Effector memory CD4-positive, alpha-beta T cell (primary cell): ENCODE data around the gene ECE1.

Source experiments
- DNase-seq, 3 donors: peaks; one replicate each; pipeline ENCODE4 v3.0.0-alpha.2; 2020
- H3K27ac ChIP-seq: 2 replicates; pipeline ENCODE4 v1.7.0; 2013; ENCODE audit warnings: mild to moderate bottlenecking, low read length, moderate library complexity; ENCODE audit not compliant: insufficient read depth, poor library complexity, severe bottlenecking
- H3K27me3 ChIP-seq: replicated peaks from 2 replicates; pipeline ENCODE4 v1.7.0; 2013; ENCODE audit warnings: mild to moderate bottlenecking, low read length; ENCODE audit not compliant: insufficient read depth, control insufficient read depth, poor library complexity, severe bottlenecking
- H3K36me3 ChIP-seq: 2 replicates; pipeline ENCODE4 v1.7.0; 2013; ENCODE audit warnings: mild to moderate bottlenecking, low read length, moderate library complexity; ENCODE audit not compliant: control insufficient read depth, insufficient read depth
- H3K4me1 ChIP-seq: 2 replicates; pipeline ENCODE4 v1.7.0; 2013; ENCODE audit warnings: low read length, mild to moderate bottlenecking; ENCODE audit not compliant: control insufficient read depth, insufficient read depth, poor library complexity, severe bottlenecking
- H3K4me3 ChIP-seq: 2 replicates; pipeline ENCODE4 v1.7.0; 2013; ENCODE audit warnings: low read length, low read depth, mild to moderate bottlenecking; ENCODE audit not compliant: insufficient read depth, poor library complexity, severe bottlenecking
- H3K9me3 ChIP-seq: 2 replicates; pipeline ENCODE4 v1.7.0; 2013; ENCODE audit warnings: mild to moderate bottlenecking, low read length, moderate library complexity; ENCODE audit not compliant: control insufficient read depth

The ECE1 gene

GRCh38 chr1:21308330-21308729 is 18.1 kb upstream of the ECE1 start:
- no peak for DNase-seq
- H3K27ac ChIP-seq: peak overlapping the region; percentile 2
- H3K27me3 ChIP-seq: no peaks in the 10 kb centered on the region
- H3K36me3 ChIP-seq: no peaks in the 10 kb centered on the region
- H3K4me1 ChIP-seq: peaks cover 17% of the 10 kb centered on the region
- no peak overlapping the region for H3K4me3 ChIP-seq
- no peaks in the 10 kb centered on the region for H3K9me3 ChIP-seq

GRCh38 chr1:21307663-21308305 is 17.5 kb upstream of the ECE1 start:
- no peaks in the 10 kb centered on the region for H3K9me3 ChIP-seq
- no peaks in the 10 kb centered on the region for H3K36me3 ChIP-seq
- DNase-seq: no peak

GRCh38 chr1:21307210-21307609 is 16.9 kb upstream of the ECE1 start:
- Histone ChIP-seq H3K27me3 (no peaks in the 10 kb centered on the region), H3K4me3 (no peak overlapping the region), H3K27ac (no peak overlapping the region), H3K4me1 (peaks cover 27% of the 10 kb centered on the region), H3K36me3 (no peaks in the 10 kb centered on the region), H3K9me3 (no peaks in the 10 kb centered on the region)
- no peak for DNase-seq

More at GRCh38 chr1:21307663-21308305, 17.5 kb upstream of the ECE1 start:
- peak overlapping the region; percentile 2 for H3K27ac ChIP-seq
- peaks cover 23% of the 10 kb centered on the region for H3K4me1 ChIP-seq
- no peaks in the 10 kb centered on the region for H3K27me3 ChIP-seq
- no peak overlapping the region for H3K4me3 ChIP-seq

- no peaks in the 10 kb centered on the region for H3K27me3 ChIP-seq
- no peak overlapping the region for H3K27ac ChIP-seq
- H3K4me3 ChIP-seq: no peak overlapping the region
- H3K4me1 ChIP-seq: peaks cover 27% of the 10 kb centered on the region
- DNase-seq: no peak
- no peaks in the 10 kb centered on the region for H3K36me3 ChIP-seq
- H3K9me3 ChIP-seq: no peaks in the 10 kb centered on the region
These were observed 15.6 kb upstream of the ECE1 start for GRCh38 chr1:21305900-21306189.

GRCh38 chr1:21305155-21305899 is 15.1 kb upstream of the ECE1 start:
- Histone ChIP-seq H3K4me3 (no peak overlapping the region), H3K27ac (no peak overlapping the region), H3K9me3 (no peaks in the 10 kb centered on the region), H3K4me1 (peaks cover 24% of the 10 kb centered on the region), H3K27me3 (no peaks in the 10 kb centered on the region), H3K36me3 (no peaks in the 10 kb centered on the region)
- DNase-seq: no peak

GRCh38 chr1:21304488-21304887 is 14.2 kb upstream of the ECE1 start:
- no peak overlapping the region for H3K4me3 ChIP-seq
- H3K27ac ChIP-seq: no peak overlapping the region
- H3K4me1 ChIP-seq: peaks cover 32% of the 10 kb centered on the region
- no peaks in the 10 kb centered on the region for H3K27me3 ChIP-seq
- DNase-seq: no peak
- H3K9me3 ChIP-seq: no peaks in the 10 kb centered on the region
- no peaks in the 10 kb centered on the region for H3K36me3 ChIP-seq

GRCh38 chr1:21302747-21303715 is 12.8 kb upstream of the ECE1 start:
- Histone ChIP-seq H3K4me3 (no peak overlapping the region), H3K4me1 (peaks cover 36% of the 10 kb centered on the region), H3K27ac (no peak overlapping the region), H3K27me3 (no peaks in the 10 kb centered on the region), H3K36me3 (no peaks in the 10 kb centered on the region), H3K9me3 (no peaks in the 10 kb centered on the region)
- no peak for DNase-seq

- Histone ChIP-seq H3K27me3 (no peaks in the 10 kb centered on the region), H3K9me3 (no peaks in the 10 kb centered on the region), H3K4me1 (peaks cover 40% of the 10 kb centered on the region), H3K4me3 (no peak overlapping the region), H3K27ac (no peak overlapping the region), H3K36me3 (no peaks in the 10 kb centered on the region)
- no peak for DNase-seq
These were observed 11.7 kb upstream of the ECE1 start for GRCh38 chr1:21301794-21302440.

- H3K36me3 ChIP-seq: no peaks in the 10 kb centered on the region
- no peak overlapping the region for H3K4me3 ChIP-seq
- H3K27me3 ChIP-seq: no peaks in the 10 kb centered on the region
- DNase-seq: no peak
- H3K9me3 ChIP-seq: no peaks in the 10 kb centered on the region
- no peak overlapping the region for H3K27ac ChIP-seq
- H3K4me1 ChIP-seq: peaks cover 51% of the 10 kb centered on the region
These were observed 10.5 kb upstream of the ECE1 start for GRCh38 chr1:21300774-21301173.
